A673 (cell line): ENCODE measurements around the gene DNAH8.

Experiments
- CTCF ChIP-seq: fragments of 300-800, 200-600 bp; sonication (generic); conservative IDR thresholded peaks from 2 replicates; pipeline ENCODE4 v1.5.1; 2017; ENCODE audit warnings: low read depth, mild to moderate bottlenecking, antibody characterized with exemption, low read length, moderate library complexity, mixed read lengths
- EZH2 ChIP-seq: fragments of 200-600 bp; sonication (generic); IDR thresholded peaks from 2 replicates; pipeline ENCODE4 v1.6.1; 2017; ENCODE audit warnings: borderline replicate concordance, low read depth, mild to moderate bottlenecking, mixed read lengths, antibody characterized with exemption, low read length; ENCODE audit not compliant: poor library complexity, severe bottlenecking

GRCh38 chr6:38975621-38976049 lies 260.5 kb downstream of the DNAH8 start:
- TF ChIP-seq CTCF (no peak), EZH2 (no peak)
